Measurements from ENCODE around the gene CAPN2. TPM values are rescaled to one million over a fixed set of nuclear protein-coding genes. Genes with fewer than 3 reads are reported as not detected.

The CAPN2 gene
- total RNA-seq, 4 donors from 2014 or later: 134 to 155 (median 148) TPM

DNA sequence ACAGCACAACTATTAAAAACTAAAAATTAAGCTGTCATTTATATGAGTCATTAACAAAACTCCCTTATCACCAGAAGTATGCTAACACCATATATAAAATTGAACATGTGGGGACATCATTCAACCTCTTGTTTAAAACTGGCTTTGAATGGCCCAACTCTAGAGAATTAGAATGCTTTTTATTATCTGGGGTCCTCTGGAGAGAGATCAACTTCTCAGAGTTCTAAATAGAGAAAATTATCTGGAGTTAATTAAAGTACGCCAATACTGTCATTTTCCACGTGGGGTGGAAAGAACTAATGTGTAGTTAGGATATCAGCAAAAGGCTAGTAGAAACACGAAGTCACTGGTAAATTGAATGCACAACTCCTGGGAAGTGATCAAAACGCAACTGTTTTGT is 21.2 kb upstream of the CAPN2 start:
- WGBS, 2 donors: 80 to 83% methylated on average over 4 of the region's 4 CpGs
- H3K4me1 ChIP-seq: no peaks in the 10 kb centered on the region
- H3K4me3 ChIP-seq (replicated peaks in 1 of 3): no peak overlapping the region
- intact Hi-C loops (cut with DNase I): loop anchor here (10.0 kb wide), 1 partner anchor 64 kb away; no protein-coding TSS in a partner anchor
- H3K27ac ChIP-seq: no peak overlapping the region
- H3K9me3 ChIP-seq: no peaks in the 10 kb centered on the region
- TF ChIP-seq POLR2A (IDR thresholded peaks at IDR 0.05): no peak
- no peak for DNase-seq
- H3K36me3 ChIP-seq: no peaks in the 10 kb centered on the region
- H3K27me3 ChIP-seq: no peaks in the 10 kb centered on the region

- H3K4me1 ChIP-seq: peaks cover 6 to 18% of the 10 kb centered on the region in 2 donors
- no peaks in the 10 kb centered on the region for H3K36me3 ChIP-seq
- H3K4me3 ChIP-seq (replicated peaks in 1 of 3): no peak overlapping the region
- no peaks in the 10 kb centered on the region for H3K27me3 ChIP-seq
- no peak for DNase-seq
- no peak overlapping the region for H3K27ac ChIP-seq
- H3K9me3 ChIP-seq: no peaks in the 10 kb centered on the region
- no peak for TF ChIP-seq CTCF (IDR thresholded peaks at IDR 0.05)
- TF ChIP-seq POLR2A (IDR thresholded peaks at IDR 0.05): no peak
- intact Hi-C loops (cut with DNase I): loop anchor here (10.0 kb wide), 1 partner anchor 60 kb away; no protein-coding TSS in a partner anchor
- WGBS, 2 donors: 52 to 56% methylated on average over 7 to 8 of the region's 8 CpGs
Observed at GRCh38 chr1:223695014-223695548, 17.3 kb upstream of the CAPN2 start.

GRCh38 chr1:223695941-223696340 is 16.4 kb upstream of the CAPN2 start:
- Histone ChIP-seq H3K36me3 (no peaks in the 10 kb centered on the region), H3K27ac (no peak overlapping the region), H3K4me1 (peaks cover 13 to 26% of the 10 kb centered on the region in 2 donors), H3K4me3 (replicated peaks in 1 of 3) (no peak overlapping the region), H3K27me3 (no peaks in the 10 kb centered on the region), H3K9me3 (no peaks in the 10 kb centered on the region)
- intact Hi-C loops (cut with DNase I): loop anchor here (10.0 kb wide), 1 partner anchor 59 kb away; no protein-coding TSS in a partner anchor
- TF ChIP-seq POLR2A (IDR thresholded peaks at IDR 0.05): no peak
- 71 to 76% methylated on average over 5 of the region's 5 CpGs for WGBS, 2 donors
- no peak for DNase-seq

GRCh38 chr1:223700388-223700918 is 11.9 kb upstream of the CAPN2 start:
- Histone ChIP-seq H3K9me3 (no peaks in the 10 kb centered on the region), H3K27me3 (no peaks in the 10 kb centered on the region), H3K36me3 (no peaks in the 10 kb centered on the region), H3K27ac (peak overlapping the region; percentile 91 to 95 (median 94)), H3K4me1 (peaks cover 23 to 53% of the 10 kb centered on the region in 2 donors), H3K4me3 (replicated peaks in 1 of 3) (no peak overlapping the region)
- intact Hi-C loops (cut with DNase I): no loop called here
- 52 to 68% methylated on average over 4 to 5 of the region's 5 CpGs for WGBS, 2 donors
- DNase-seq: peak; percentile 92 to 93
- TF ChIP-seq CTCF (IDR thresholded peaks at IDR 0.05): peak in 1 of 6 experiments; percentile 9
- no peak for TF ChIP-seq POLR2A (IDR thresholded peaks at IDR 0.05)

- H3K36me3 ChIP-seq: no peaks in the 10 kb centered on the region
- 34 to 49% methylated on average over 6 to 8 of the region's 8 CpGs for WGBS, 2 donors
- TF ChIP-seq CTCF (IDR thresholded peaks at IDR 0.05): peak in 1 of 6 experiments; percentile 10
- TF ChIP-seq POLR2A (IDR thresholded peaks at IDR 0.05): peak in 1 of 2 donors; percentile 41
- no peak overlapping the region for H3K4me3 ChIP-seq (replicated peaks in 1 of 3)
- H3K9me3 ChIP-seq: no peaks in the 10 kb centered on the region
- H3K4me1 ChIP-seq: peaks cover 24 to 58% of the 10 kb centered on the region in 2 donors
- H3K27me3 ChIP-seq: no peaks in the 10 kb centered on the region
- peak; percentile 81 to 83 for DNase-seq
- H3K27ac ChIP-seq: peak overlapping the region; percentile 91 to 95 (median 94)
- intact Hi-C loops (cut with DNase I): no loop called here
Observed at GRCh38 chr1:223700942-223701637, 11.2 kb upstream of the CAPN2 start.
